ENCODE results near the gene VRK1.

Gene VRK1

DNA sequence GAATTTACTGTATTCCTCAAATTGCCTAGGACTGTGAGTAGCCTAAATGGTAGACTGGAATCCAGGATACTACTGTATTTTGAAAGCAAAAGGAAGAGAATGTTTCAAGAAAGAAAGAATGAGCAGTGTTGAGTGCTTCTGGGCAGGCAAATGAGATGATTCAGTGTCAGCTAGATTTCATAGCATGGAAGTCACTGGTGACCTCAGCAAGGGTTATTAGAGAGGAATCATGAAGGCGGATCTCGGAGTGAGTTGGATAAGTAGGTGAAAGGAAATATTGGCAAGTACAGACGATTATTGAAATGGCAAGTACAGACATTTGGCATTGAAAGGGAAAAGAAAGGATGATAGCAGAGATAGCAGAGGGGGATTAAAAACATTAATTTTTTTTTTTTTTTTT, 27.1 kb downstream of the VRK1 start:
- DNase-seq (ENCODE audit: low read depth): no peak

DNA sequence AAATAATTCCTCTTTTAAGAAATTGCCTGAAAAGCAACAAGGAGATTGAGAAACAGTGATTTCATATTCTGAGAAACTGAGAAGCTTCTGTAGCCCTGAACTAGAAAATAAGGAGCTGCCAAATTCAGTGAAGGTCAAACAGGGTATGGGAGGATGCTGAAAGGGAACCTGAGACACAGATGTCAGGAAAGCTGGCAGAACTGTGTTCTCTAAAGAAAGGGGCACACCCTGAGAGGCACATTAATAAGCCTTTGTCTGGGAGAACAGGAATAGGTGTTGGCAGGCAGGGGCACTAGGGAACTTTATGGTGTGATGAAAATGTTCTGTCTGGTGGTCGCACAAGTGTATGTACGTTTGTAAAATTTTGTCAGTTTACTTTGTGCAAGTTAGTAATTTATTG, 29.6 kb downstream of the VRK1 start:
- no peak for DNase-seq (ENCODE audit: low read depth)

DNA sequence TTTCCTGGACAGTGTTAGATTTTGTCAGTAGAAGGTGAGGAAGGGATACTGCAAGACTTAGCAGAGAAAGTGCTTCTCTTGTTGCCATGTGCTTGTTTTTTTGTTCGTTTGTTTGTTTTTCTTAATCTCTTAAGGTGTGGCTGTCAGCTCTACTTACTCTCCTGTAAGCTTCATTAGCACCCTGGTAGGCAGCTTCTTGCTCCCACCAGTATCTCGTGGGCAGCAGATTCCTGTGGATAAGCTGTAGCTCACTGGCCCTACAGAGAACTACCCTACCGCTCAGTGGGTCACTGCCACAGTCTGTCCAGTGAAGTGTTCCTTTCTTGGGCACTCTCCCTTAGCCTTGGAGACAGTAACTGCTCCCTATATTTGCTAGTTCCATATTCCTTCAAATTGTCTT, 30.1 kb downstream of the VRK1 start:
- no peak for DNase-seq (ENCODE audit: low read depth)

GRCh38 chr14:96829791-96830190, 32.6 kb downstream of the VRK1 start:
- no peak for DNase-seq (ENCODE audit: low read depth)

GRCh38 chr14:96830946-96831345, 33.8 kb downstream of the VRK1 start:
- no peak for DNase-seq (ENCODE audit: low read depth)

DNA sequence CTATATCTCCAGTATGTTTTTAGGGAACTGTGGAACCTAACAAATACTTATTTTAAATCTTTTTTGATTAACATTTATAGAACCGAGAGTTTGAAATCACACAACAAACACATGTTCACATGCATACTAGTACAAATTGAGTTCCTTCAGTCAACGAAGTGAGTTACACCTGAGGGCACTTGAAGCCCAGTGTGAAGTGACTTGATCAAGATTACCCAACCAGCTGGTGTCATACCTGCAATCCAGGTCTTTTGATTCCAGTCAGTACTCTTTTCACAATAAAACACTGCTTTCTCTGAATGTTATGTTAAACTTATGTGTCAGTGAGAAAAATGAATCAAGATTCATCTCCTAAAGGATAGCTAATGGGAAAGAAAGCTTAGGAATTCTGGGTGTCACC, 35.2 kb downstream of the VRK1 start:
- no peak for DNase-seq (ENCODE audit: low read depth)

GRCh38 chr14:96838449-96838848, 41.3 kb downstream of the VRK1 start:
- no peak for DNase-seq (ENCODE audit: low read depth)

DNA sequence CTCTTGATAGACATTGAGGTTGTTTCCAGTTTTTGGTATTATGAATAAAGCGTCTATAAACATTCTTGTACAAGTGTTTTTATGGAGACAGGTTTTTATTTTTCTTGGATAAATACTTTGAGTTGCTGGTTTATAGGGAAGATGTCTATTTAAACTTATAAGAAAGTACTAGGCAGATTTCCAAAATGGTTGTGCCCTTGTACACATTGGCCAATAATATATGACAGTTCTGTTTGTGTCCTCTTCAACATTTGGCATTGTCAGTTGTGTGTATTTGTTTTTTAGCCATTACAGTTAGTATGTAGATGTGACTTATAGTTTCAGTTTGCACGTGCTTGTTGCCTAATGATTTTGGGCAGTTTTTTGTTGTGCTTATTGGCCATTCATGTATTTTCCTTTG, 42.1 kb downstream of the VRK1 start:
- no peak for DNase-seq (ENCODE audit: low read depth)

- no peak for DNase-seq (ENCODE audit: low read depth)
Observed at GRCh38 chr14:96843137-96843536, 46.0 kb downstream of the VRK1 start.

DNA sequence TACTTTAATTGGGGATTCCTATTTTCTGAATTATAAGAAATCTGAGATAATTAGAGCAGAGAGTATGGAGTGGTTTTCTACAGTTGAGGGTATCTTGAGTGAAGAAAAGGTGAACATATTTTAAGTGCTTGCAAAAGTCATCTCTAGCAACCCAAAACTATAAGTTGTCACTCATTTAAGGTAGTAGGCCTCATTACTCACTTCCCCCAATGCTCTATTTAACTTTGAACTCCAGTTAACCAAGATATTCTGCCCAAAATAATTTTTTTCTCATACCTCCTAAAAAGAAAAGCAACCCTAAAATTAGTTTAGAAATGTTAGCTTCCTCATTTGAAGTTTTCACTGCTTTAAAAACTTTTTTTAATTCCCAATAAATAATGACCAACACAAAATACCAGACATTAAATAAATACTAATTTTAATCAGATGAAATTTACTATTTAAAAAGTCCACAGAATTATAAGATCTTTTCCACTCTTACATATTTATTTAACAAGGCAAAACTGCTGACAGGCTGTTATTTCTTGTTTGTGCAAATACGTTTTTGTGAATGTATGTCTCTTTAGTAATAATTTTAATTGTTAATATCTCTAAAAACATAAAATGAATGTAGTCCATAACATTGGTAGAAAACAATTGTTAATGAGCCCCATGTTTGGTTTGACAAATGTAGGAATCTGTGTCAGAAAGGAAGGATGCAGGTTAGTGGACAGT, 47.8 kb downstream of the VRK1 start:
- no peak for DNase-seq (ENCODE audit: low read depth)

- no peak for DNase-seq (ENCODE audit: low read depth)
Observed at GRCh38 chr14:96847451-96847850, 50.3 kb downstream of the VRK1 start.

DNA sequence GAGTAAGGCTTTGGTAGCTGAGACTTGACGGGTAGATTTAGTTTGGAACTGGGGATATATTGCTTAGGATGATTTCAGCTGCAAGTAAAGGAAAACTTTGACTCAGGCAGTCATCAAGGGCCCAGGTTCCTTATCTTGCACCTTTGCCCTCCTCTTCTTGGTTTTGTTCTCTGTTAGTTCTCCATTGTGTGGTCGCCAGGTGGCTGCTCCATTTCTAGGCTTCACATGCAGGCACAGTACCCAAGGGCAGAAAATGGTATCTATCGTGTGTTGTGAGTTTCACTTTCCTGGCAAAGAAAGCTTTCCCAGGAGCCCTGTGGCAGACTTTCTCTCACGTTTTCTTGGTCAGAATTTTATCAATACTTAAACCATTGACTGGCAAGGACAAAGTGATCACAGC, 50.8 kb downstream of the VRK1 start:
- no peak for DNase-seq (ENCODE audit: low read depth)

- DNase-seq (ENCODE audit: low read depth): no peak
Observed at GRCh38 chr14:96849733-96850132, 52.6 kb downstream of the VRK1 start.

DNA sequence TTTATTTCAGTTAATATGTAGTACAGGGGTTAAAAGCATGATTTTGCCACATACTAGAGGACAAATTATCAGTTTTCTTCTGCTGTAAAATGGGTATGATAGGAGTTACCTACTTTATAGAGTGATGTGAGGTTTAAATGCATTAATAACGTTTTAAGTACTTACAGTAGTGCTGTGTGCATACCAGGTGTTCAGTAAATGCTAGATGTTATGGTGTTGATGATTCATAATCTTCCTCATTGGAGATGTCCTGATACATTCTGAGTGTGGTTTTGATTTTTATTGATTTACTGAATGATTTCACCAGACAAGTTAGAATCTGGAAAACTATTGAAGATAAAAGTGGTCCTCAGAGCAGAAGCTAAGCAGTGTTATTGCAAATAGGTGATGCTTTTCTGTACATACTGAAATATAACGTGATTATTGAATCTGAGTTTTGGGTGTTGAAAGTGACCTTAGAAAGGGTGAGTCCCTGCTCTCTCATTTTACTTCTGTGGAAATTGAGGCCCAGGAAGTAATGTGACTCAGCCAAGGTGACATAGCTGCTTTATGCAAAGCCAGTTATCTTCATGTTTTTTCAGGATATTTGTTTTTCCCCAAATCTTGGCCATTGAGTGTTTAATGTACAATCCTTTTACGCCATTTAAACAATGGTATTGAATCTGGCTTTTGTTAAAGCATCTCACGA, 54.7 kb downstream of the VRK1 start:
- no peak for DNase-seq (ENCODE audit: low read depth)

- DNase-seq (ENCODE audit: low read depth): no peak
Observed at GRCh38 chr14:96852823-96853422, 55.7 kb downstream of the VRK1 start.

- no peak for DNase-seq (ENCODE audit: low read depth)
Observed at GRCh38 chr14:96858643-96859042, 61.5 kb downstream of the VRK1 start.

GRCh38 chr14:96861568-96862310, 64.6 kb downstream of the VRK1 start:
- DNase-seq (ENCODE audit: low read depth): no peak

DNA sequence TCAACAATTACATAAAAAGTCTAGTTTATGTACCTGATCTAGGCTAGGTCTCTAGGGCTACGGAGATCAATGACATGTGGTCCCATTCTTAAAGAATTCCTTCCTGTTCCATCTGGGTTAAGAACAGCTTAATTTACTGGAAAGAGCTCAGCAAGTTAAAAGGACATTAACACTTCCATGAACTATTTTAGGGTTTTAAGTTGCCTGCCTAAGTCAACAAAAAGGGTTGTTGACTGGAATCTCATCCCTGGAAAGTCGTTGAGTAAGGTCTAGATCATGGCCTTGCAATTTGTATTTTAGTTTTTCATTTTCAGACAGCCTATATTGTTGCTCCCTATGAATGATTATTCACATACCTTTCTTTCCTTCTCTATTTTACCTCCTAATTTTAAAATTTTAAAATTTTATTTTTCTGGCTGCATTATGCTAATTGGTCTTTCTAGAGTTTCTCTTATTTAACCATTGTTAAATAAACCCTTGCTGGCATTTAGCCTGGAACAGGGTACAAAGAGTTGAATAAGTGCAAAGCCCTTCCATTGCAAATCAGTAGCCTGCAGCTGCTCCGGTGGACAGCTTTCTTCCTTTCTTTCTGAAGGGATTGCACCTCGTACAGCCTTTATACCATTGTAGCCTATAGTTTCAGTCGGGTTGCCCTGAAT, 66.3 kb downstream of the VRK1 start:
- no peak for DNase-seq (ENCODE audit: low read depth)

- no peak for DNase-seq (ENCODE audit: low read depth)
Observed at GRCh38 chr14:96863986-96864330, 66.8 kb downstream of the VRK1 start.

DNA sequence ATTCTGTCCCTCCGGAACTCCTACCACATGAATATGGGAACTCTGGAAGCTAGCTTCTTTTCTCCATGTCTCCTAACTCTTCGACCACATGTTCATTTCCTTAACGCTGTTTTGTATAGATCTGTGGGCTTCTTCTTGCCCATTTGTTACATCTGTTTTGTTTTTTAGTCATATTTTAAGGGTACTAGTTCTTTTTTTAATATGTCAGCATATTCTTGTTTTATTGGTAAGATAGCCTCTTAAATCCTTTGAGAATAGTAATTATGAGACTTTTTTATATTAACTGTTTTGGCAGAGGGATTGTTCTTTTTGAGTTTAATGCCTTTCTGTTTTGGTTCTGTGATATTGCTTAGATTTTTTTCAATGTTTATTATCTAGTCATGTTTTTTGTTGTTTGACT, 70.5 kb downstream of the VRK1 start:
- no peak for DNase-seq (ENCODE audit: low read depth)

DNA sequence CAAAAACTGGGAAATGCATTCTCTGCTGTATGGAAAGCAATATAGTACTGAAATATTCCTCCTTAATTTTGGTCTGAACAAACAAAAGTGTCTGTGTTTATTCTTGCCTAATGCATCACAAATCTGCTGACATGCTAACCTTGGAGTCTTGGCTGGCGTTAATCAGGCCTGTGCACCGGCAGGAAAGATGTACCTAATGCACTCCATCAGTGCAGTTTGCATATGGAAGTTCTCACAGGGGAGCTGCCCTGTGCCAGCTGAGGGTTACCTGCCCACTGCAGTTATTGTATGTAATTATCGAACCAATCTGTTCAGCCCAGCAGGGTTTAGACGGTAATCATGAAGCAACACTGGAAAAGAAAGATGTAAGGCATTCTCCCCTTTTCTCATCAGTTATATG, 76.9 kb downstream of the VRK1 start:
- DNase-seq (ENCODE audit: low read depth): no peak

DNA sequence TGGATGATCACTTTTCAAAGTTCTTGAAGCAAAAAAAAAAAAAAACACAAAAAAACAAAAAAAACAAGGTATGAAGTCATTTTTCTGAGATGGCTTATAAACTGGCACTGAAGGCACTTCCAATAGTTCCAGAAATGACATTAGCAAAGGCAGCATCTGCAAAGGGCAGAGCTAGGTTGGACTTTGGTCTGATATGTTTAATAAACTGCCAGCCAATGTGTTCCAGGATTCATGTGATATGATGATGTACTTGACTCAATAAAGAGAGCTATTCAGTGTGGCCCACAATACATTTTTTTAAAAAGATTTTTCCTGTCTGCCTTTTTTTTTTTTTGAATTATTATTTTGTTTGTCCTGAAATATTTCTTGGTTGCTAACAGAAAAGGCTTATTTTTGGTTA, 79.6 kb downstream of the VRK1 start:
- no peak for DNase-seq (ENCODE audit: low read depth)
